K562 (cell line): ENCODE data around the gene AFF3. TPM values are rescaled to one million over a fixed set of nuclear protein-coding genes. Genes with fewer than 3 reads are reported as not detected.

Experiments used
- ATAC-seq: fragments of 200-7000 bp; cut with Tn5 transposase; 3 replicates; pipeline ENCODE4 v1.9.1; 2020; ENCODE audit warnings: moderate library complexity
- BruUV-seq: library from RNA; stranded (reverse); fragments of 400-500 nt; replicated peaks from 2 replicates; lab custom pipeline; 2021; lab: Mats Ljungman, UMichigan
- CTCF ChIA-PET: fragments of 300-600 bp; formaldehyde crosslinking; extraction: SDS; loops from one replicate; lab custom pipeline; 2021; ENCODE audit warnings: low intra/inter-chr PET ratio; lab: Yijun Ruan, JAX
- POLR2A ChIA-PET: fragments of 300-600, 350-650 bp; sonication (Branson Sonifier 250); formaldehyde crosslinking; extraction: SDS; loops from one replicate; lab custom pipeline; 2021; ENCODE audit warnings: antibody characterized with exemption, inconsistent platforms; lab: Yijun Ruan, JAX
- DNase-seq, 4 experiments: peaks; one replicate each; pipeline versions ENCODE4 v3.0.0 to v3.0.0-alpha.2; 2011 to 2018; ENCODE audit warnings: low spot score in 3 of 4, mixed read lengths in 3 of 4; ENCODE audit errors: extremely low read depth in 1 of 4
- FAIRE-seq: peaks from 2 replicates; lab custom pipeline; 2011; peaks lifted over from hg19 to GRCh38; lab: Jason Lieb, UNC
- H2AFZ ChIP-seq: 2 replicates; pipeline ENCODE4 v1.6.0; 2011; ENCODE audit warnings: low read depth, low read length, control low read depth, inconsistent platforms
- H3K27ac ChIP-seq: fragments of 200-600 bp; 3 replicates; pipeline ENCODE4 v1.8.0; 2011; ENCODE audit warnings: low read depth, mild to moderate bottlenecking, control low read depth, inconsistent platforms, low read length, moderate library complexity, mixed read lengths; ENCODE audit errors: extremely low read depth
- H3K27me3 ChIP-seq, 2 experiments: fragments of 300-600 bp in 1 of 2; 2 replicates in 1 of 2; 3 replicates in 1 of 2; pipeline versions ENCODE4 v1.6.0 to v1.8.0; 2011; ENCODE audit warnings: inconsistent platforms in 2 of 2, low read length in 2 of 2, mild to moderate bottlenecking in 1 of 2, mixed read lengths in 1 of 2, moderate library complexity in 1 of 2; ENCODE audit not compliant: control insufficient read depth in 2 of 2, insufficient read depth in 2 of 2
- H3K36me3 ChIP-seq: fragments of 300-600 bp; 3 replicates; pipeline ENCODE4 v1.8.0; 2011; ENCODE audit warnings: mild to moderate bottlenecking, low read length, inconsistent platforms; ENCODE audit not compliant: control insufficient read depth, insufficient read depth
- H3K4me1 ChIP-seq, 2 experiments: fragments of 200-600 bp in 1 of 2; replicated peaks in 1 of 2; 2 replicates in 1 of 2; 3 replicates in 1 of 2; pipeline versions ENCODE4 v1.5.1 to v1.8.0; 2011; ENCODE audit warnings: inconsistent platforms in 2 of 2, low read length in 2 of 2, mild to moderate bottlenecking in 1 of 2, mixed read lengths in 1 of 2, moderate library complexity in 1 of 2; ENCODE audit not compliant: control insufficient read depth in 2 of 2, insufficient read depth in 2 of 2
- H3K4me2 ChIP-seq: 2 replicates; pipeline ENCODE4 v1.6.1; 2011; ENCODE audit warnings: low read length, control low read depth, inconsistent platforms, mixed read lengths; ENCODE audit not compliant: insufficient read depth
- H3K4me3 ChIP-seq: fragments of 200-600 bp; sonication (generic), shearing (Covaris generic); 2 replicates; pipeline ENCODE4 v1.5.1; 2016; ENCODE audit warnings: control low read depth, inconsistent platforms
- H3K79me2 ChIP-seq: fragments of 200-600 bp; 3 replicates; pipeline ENCODE4 v1.8.0; 2011; ENCODE audit warnings: low read length, inconsistent platforms; ENCODE audit not compliant: control insufficient read depth, insufficient read depth
- H3K9ac ChIP-seq, 2 experiments: 2 replicates each; pipeline versions ENCODE4 v1.6.0 to v1.6.1; 2011; ENCODE audit warnings: low read depth in 2 of 2, low read length in 2 of 2, control low read depth in 1 of 2, inconsistent platforms in 1 of 2, mild to moderate bottlenecking in 1 of 2, mixed read lengths in 1 of 2; ENCODE audit not compliant: insufficient read depth in 1 of 2
- H3K9me1 ChIP-seq: one replicate; pipeline ENCODE4 v1.6.0; 2011; ENCODE audit warnings: inconsistent platforms, mild to moderate bottlenecking, low read length, moderate library complexity; ENCODE audit not compliant: control insufficient read depth, insufficient read depth
- H3K9me3 ChIP-seq: replicated peaks from 2 replicates; pipeline ENCODE4 v1.5.1; 2011; ENCODE audit warnings: low read depth, low read length, inconsistent platforms; ENCODE audit not compliant: control insufficient read depth, insufficient read depth
- H4K20me1 ChIP-seq: replicated peaks from 2 replicates; pipeline ENCODE4 v1.6.1; 2011; ENCODE audit warnings: low read length, inconsistent platforms, mixed read lengths; ENCODE audit not compliant: control insufficient read depth, insufficient read depth
- ELF1 ChIP-seq: fragments of 200-800 bp; sonication (Bioruptor generic); IDR thresholded peaks from 2 replicates; pipeline ENCODE4 v1.6.1; 2016; ENCODE audit warnings: missing genetic modification characterization, missing compliant biosample characterization
- HMG20A ChIP-seq: fragments of 450-650 bp; formaldehyde crosslinking; conservative IDR thresholded peaks from 2 replicates; pipeline ENCODE4 v1.4.0; 2020; ENCODE audit warnings: mild to moderate bottlenecking, mixed read lengths
- HSF4 ChIP-seq: fragments of 250-450 bp; sonication (Bioruptor Pico); IDR thresholded peaks from 2 replicates; pipeline ENCODE4 v2.1.2; 2022; ENCODE audit warnings: mild to moderate bottlenecking, moderate library complexity, borderline replicate concordance
- KDM4B ChIP-seq, 2 experiments: fragments of 450-650 bp in 1 of 2; sonication (generic) in 1 of 2; IDR thresholded peaks; 2 replicates each; pipeline ENCODE4 v1.6.1; 2016 to 2017; ENCODE audit warnings: borderline replicate concordance in 2 of 2, antibody characterized with exemption in 1 of 2, low read depth in 1 of 2, mild to moderate bottlenecking in 1 of 2
- MAZ ChIP-seq, 2 experiments: fragments of 450-650 bp in 1 of 2; sonication (generic) in 1 of 2; formaldehyde crosslinking; IDR thresholded peaks in 1 of 2; conservative IDR thresholded peaks in 1 of 2; 2 replicates each; pipeline versions ENCODE4 v1.4.0 to v1.5.0; 2020; ENCODE audit warnings: mild to moderate bottlenecking in 1 of 2, missing genetic modification reagents in 1 of 2
- SRSF3 ChIP-seq: fragments of 200-400 bp; formaldehyde crosslinking; IDR thresholded peaks from 2 replicates; pipeline ENCODE4 v1.6.1; 2016; ENCODE audit warnings: mild to moderate bottlenecking, low read length, moderate library complexity; ENCODE audit not compliant: insufficient read depth
- ZNF121 ChIP-seq: sonication (generic); formaldehyde crosslinking; conservative IDR thresholded peaks from 2 replicates; pipeline ENCODE4 v1.8.0; 2022; ENCODE audit warnings: missing genetic modification reagents
- ZNF133 ChIP-seq: fragments of 250-450 bp; sonication (Bioruptor Pico); IDR thresholded peaks from 2 replicates; pipeline ENCODE4 v1.4.0; 2020; ENCODE audit warnings: mild to moderate bottlenecking
- ZNF583 ChIP-seq: fragments of 250-450 bp; sonication (Bioruptor Pico); IDR thresholded peaks from 2 replicates; pipeline ENCODE4 v1.4.0; 2020
- WGBS: fragments of 100-300 bp; shearing (Covaris generic); methylation state at CpG from one replicate; pipeline ENCODE4 v1.1.6; 2016; ENCODE audit warnings: low coverage, mixed read lengths; ENCODE audit not compliant: insufficient coverage; ENCODE audit errors: missing lambda C conversion rate; 5-methylcytosine and 5-hydroxymethylcytosine counted together
- in situ Hi-C: fragments of 300-500 bp; cut with MboI; formaldehyde crosslinking; loops from 4 replicates; pipeline ENCODE4 v1.15.0; 2018; ENCODE audit warnings: inconsistent platforms, mixed read lengths
- intact Hi-C: fragments of 100-400 bp; cut with micrococcal nuclease; formaldehyde crosslinking; loops from 2 replicates; pipeline ENCODE4 v1.14.2; 2022
- polyA plus RNA-seq, 8 experiments: library from polyadenylated mRNA; depleted of rRNA in 4 of 8; stranded (reverse) in 5 of 8; unstranded in 3 of 8; fragments of >200 nt; fragmentation: Nextera tagmentation in 2 of 8; fragmentation: Illumina TruSeq in 1 of 8; extraction: Ambion mirVana in 2 of 8; extraction: Trizol in 1 of 8; gene quantifications; 2 replicates each; pipeline versions ENCODE4 v1.2.1 to v1.2.3, GENCODE V29; 2011 to 2014; ENCODE audit warnings: inconsistent platforms in 1 of 8, missing spikeins in 1 of 8
- total RNA-seq, 7 experiments: library from RNA; depleted of rRNA in 6 of 7; stranded (reverse); fragments of >200 nt in 6 of 7; fragmentation: Illumina TruSeq in 2 of 7; extraction: Trizol in 2 of 7; gene quantifications; 2 replicates each; pipeline versions ENCODE4 v1.2.1 to v1.2.3, GENCODE V29; 2011 to 2021; ENCODE audit warnings: low replicate concordance in 1 of 7
- TF ChIP-seq, protein P1 (sequence below): fragments of 450-650 bp; IDR thresholded peaks from 2 replicates; pipeline ENCODE4 v1.6.1; 2016; ENCODE audit warnings: mild to moderate bottlenecking, moderate library complexity

The AFF3 gene
- total and polyA plus RNA-seq, 9 of the 15 experiments (the other 6 are each of a cell fraction or from before 2014, with no cell fraction given) = 0.02 to 0.11 TPM; not detected in 7

GRCh38 chr2:100070078-100070477 is 72.3 kb downstream of the AFF3 start:
- DNase-seq (no peak), FAIRE-seq (no peak), ATAC-seq (no peak)
- no peaks in the 10 kb centered on the region for H4K20me1 ChIP-seq
- H3K9ac ChIP-seq = no peak overlapping the region
- BruUV-seq = no TSS peak
- intact Hi-C loops = no loop called here
- no peak overlapping the region for H3K4me2 ChIP-seq
- peaks cover 6 to 10% of the 10 kb centered on the region in 2 experiments; a peak in 3 of 5 replicates for H3K27me3 ChIP-seq
- no peak overlapping the region for H3K27ac ChIP-seq
- H3K9me3 ChIP-seq = no peaks in the 10 kb centered on the region
- H3K9me1 ChIP-seq = no peaks in the 10 kb centered on the region
- no peak overlapping the region for H3K4me3 ChIP-seq
- POLR2A ChIA-PET = no interaction called here
- CTCF ChIA-PET = no interaction called here
- H3K4me1 ChIP-seq = no peaks in the 10 kb centered on the region
- H2AFZ ChIP-seq = no peak overlapping the region
- in situ Hi-C loops = no loop called here
- H3K79me2 ChIP-seq = no peaks in the 10 kb centered on the region
- no peaks in the 10 kb centered on the region for H3K36me3 ChIP-seq
- WGBS = 0% methylated on average over 4 of the region's 4 CpGs
- TF ChIP-seq HSF4 (CRISPR knock-in tag) (no peak), ZNF583 (CRISPR knock-in tag) (no peak), MAZ (CRISPR knock-in tag; conservative IDR thresholded peaks at IDR 0.05 in 1 of 2, IDR thresholded peaks at IDR 0.05 in 1 of 2) (no peak), ZNF133 (CRISPR knock-in tag) (no peak), HMG20A (CRISPR knock-in tag) (no peak), SRSF3 (no peak), KDM4B (IDR thresholded peaks at IDR 0.05; ENCODE audit: borderline replicate concordance in 2 of 2, low read depth in 1 of 2) (no peak), ZNF121 (CRISPR knock-in tag) (no peak), ELF1 (no peak)
- TF ChIP-seq, protein P1, sequence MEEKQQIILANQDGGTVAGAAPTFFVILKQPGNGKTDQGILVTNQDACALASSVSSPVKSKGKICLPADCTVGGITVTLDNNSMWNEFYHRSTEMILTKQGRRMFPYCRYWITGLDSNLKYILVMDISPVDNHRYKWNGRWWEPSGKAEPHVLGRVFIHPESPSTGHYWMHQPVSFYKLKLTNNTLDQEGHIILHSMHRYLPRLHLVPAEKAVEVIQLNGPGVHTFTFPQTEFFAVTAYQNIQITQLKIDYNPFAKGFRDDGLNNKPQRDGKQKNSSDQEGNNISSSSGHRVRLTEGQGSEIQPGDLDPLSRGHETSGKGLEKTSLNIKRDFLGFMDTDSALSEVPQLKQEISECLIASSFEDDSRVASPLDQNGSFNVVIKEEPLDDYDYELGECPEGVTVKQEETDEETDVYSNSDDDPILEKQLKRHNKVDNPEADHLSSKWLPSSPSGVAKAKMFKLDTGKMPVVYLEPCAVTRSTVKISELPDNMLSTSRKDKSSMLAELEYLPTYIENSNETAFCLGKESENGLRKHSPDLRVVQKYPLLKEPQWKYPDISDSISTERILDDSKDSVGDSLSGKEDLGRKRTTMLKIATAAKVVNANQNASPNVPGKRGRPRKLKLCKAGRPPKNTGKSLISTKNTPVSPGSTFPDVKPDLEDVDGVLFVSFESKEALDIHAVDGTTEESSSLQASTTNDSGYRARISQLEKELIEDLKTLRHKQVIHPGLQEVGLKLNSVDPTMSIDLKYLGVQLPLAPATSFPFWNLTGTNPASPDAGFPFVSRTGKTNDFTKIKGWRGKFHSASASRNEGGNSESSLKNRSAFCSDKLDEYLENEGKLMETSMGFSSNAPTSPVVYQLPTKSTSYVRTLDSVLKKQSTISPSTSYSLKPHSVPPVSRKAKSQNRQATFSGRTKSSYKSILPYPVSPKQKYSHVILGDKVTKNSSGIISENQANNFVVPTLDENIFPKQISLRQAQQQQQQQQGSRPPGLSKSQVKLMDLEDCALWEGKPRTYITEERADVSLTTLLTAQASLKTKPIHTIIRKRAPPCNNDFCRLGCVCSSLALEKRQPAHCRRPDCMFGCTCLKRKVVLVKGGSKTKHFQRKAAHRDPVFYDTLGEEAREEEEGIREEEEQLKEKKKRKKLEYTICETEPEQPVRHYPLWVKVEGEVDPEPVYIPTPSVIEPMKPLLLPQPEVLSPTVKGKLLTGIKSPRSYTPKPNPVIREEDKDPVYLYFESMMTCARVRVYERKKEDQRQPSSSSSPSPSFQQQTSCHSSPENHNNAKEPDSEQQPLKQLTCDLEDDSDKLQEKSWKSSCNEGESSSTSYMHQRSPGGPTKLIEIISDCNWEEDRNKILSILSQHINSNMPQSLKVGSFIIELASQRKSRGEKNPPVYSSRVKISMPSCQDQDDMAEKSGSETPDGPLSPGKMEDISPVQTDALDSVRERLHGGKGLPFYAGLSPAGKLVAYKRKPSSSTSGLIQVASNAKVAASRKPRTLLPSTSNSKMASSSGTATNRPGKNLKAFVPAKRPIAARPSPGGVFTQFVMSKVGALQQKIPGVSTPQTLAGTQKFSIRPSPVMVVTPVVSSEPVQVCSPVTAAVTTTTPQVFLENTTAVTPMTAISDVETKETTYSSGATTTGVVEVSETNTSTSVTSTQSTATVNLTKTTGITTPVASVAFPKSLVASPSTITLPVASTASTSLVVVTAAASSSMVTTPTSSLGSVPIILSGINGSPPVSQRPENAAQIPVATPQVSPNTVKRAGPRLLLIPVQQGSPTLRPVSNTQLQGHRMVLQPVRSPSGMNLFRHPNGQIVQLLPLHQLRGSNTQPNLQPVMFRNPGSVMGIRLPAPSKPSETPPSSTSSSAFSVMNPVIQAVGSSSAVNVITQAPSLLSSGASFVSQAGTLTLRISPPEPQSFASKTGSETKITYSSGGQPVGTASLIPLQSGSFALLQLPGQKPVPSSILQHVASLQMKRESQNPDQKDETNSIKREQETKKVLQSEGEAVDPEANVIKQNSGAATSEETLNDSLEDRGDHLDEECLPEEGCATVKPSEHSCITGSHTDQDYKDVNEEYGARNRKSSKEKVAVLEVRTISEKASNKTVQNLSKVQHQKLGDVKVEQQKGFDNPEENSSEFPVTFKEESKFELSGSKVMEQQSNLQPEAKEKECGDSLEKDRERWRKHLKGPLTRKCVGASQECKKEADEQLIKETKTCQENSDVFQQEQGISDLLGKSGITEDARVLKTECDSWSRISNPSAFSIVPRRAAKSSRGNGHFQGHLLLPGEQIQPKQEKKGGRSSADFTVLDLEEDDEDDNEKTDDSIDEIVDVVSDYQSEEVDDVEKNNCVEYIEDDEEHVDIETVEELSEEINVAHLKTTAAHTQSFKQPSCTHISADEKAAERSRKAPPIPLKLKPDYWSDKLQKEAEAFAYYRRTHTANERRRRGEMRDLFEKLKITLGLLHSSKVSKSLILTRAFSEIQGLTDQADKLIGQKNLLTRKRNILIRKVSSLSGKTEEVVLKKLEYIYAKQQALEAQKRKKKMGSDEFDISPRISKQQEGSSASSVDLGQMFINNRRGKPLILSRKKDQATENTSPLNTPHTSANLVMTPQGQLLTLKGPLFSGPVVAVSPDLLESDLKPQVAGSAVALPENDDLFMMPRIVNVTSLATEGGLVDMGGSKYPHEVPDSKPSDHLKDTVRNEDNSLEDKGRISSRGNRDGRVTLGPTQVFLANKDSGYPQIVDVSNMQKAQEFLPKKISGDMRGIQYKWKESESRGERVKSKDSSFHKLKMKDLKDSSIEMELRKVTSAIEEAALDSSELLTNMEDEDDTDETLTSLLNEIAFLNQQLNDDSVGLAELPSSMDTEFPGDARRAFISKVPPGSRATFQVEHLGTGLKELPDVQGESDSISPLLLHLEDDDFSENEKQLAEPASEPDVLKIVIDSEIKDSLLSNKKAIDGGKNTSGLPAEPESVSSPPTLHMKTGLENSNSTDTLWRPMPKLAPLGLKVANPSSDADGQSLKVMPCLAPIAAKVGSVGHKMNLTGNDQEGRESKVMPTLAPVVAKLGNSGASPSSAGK = no peak
